ENCODE data around the gene GLYATL2.

DNA sequence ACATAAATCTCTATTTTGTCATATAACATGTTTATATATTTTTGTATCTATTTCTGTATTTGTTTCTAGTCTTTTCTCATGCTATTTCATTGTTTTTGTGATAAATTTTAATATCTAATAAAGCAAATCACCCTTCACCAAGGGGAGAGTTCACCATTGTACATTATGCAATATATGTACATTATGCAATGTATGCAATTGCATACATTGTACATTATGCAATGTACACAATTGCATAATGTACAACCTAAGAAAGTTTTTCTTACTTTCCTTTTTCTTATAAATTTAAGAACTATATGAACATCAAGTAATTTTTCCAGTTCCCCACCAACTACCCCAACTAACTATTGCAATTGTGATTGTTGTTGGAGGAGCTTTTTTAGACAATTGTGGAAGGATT, 44.1 kb upstream of the GLYATL2 start:
- TF ChIP-seq, protein P1, sequence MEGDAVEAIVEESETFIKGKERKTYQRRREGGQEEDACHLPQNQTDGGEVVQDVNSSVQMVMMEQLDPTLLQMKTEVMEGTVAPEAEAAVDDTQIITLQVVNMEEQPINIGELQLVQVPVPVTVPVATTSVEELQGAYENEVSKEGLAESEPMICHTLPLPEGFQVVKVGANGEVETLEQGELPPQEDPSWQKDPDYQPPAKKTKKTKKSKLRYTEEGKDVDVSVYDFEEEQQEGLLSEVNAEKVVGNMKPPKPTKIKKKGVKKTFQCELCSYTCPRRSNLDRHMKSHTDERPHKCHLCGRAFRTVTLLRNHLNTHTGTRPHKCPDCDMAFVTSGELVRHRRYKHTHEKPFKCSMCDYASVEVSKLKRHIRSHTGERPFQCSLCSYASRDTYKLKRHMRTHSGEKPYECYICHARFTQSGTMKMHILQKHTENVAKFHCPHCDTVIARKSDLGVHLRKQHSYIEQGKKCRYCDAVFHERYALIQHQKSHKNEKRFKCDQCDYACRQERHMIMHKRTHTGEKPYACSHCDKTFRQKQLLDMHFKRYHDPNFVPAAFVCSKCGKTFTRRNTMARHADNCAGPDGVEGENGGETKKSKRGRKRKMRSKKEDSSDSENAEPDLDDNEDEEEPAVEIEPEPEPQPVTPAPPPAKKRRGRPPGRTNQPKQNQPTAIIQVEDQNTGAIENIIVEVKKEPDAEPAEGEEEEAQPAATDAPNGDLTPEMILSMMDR (IDR thresholded peaks at IDR 0.05; ENCODE audit: low read depth, low read length, missing input control): no peak
- TF ChIP-seq, protein P2, sequence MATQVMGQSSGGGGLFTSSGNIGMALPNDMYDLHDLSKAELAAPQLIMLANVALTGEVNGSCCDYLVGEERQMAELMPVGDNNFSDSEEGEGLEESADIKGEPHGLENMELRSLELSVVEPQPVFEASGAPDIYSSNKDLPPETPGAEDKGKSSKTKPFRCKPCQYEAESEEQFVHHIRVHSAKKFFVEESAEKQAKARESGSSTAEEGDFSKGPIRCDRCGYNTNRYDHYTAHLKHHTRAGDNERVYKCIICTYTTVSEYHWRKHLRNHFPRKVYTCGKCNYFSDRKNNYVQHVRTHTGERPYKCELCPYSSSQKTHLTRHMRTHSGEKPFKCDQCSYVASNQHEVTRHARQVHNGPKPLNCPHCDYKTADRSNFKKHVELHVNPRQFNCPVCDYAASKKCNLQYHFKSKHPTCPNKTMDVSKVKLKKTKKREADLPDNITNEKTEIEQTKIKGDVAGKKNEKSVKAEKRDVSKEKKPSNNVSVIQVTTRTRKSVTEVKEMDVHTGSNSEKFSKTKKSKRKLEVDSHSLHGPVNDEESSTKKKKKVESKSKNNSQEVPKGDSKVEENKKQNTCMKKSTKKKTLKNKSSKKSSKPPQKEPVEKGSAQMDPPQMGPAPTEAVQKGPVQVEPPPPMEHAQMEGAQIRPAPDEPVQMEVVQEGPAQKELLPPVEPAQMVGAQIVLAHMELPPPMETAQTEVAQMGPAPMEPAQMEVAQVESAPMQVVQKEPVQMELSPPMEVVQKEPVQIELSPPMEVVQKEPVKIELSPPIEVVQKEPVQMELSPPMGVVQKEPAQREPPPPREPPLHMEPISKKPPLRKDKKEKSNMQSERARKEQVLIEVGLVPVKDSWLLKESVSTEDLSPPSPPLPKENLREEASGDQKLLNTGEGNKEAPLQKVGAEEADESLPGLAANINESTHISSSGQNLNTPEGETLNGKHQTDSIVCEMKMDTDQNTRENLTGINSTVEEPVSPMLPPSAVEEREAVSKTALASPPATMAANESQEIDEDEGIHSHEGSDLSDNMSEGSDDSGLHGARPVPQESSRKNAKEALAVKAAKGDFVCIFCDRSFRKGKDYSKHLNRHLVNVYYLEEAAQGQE (IDR thresholded peaks at IDR 0.05): no peak
- TF ChIP-seq FOXA1 (IDR thresholded peaks at IDR 0.05) (no peak), RAD21 (IDR thresholded peaks at IDR 0.05) (no peak), TAF1 (conservative IDR thresholded peaks at IDR 0.05) (no peak)
- TF ChIP-seq, protein P3, sequence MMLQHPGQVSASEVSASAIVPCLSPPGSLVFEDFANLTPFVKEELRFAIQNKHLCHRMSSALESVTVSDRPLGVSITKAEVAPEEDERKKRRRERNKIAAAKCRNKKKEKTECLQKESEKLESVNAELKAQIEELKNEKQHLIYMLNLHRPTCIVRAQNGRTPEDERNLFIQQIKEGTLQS (IDR thresholded peaks at IDR 0.05): no peak
- TF ChIP-seq, protein P4, sequence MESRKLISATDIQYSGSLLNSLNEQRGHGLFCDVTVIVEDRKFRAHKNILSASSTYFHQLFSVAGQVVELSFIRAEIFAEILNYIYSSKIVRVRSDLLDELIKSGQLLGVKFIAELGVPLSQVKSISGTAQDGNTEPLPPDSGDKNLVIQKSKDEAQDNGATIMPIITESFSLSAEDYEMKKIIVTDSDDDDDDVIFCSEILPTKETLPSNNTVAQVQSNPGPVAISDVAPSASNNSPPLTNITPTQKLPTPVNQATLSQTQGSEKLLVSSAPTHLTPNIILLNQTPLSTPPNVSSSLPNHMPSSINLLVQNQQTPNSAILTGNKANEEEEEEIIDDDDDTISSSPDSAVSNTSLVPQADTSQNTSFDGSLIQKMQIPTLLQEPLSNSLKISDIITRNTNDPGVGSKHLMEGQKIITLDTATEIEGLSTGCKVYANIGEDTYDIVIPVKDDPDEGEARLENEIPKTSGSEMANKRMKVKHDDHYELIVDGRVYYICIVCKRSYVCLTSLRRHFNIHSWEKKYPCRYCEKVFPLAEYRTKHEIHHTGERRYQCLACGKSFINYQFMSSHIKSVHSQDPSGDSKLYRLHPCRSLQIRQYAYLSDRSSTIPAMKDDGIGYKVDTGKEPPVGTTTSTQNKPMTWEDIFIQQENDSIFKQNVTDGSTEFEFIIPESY (IDR thresholded peaks at IDR 0.05): no peak

Data from liver (tissue), 3 donors.